SJCRH30 (cell line): ENCODE measurements around the gene LRRFIP2. TPM values are rescaled to one million over a fixed set of nuclear protein-coding genes. Genes with fewer than 3 reads are reported as not detected.
A peak's percentile ranks its signal among the peaks of the same experiment; 100 is the strongest.

Experiments
- DNase-seq, 2 experiments: peaks; one replicate each; pipeline ENCODE4 v3.0.0-alpha.2; 2015 to 2020
- H3K27ac ChIP-seq: fragments of 250-450 bp; sonication (Bioruptor Pico); 2 replicates; pipeline ENCODE4 v1.5.1; 2020; ENCODE audit warnings: mild to moderate bottlenecking, moderate library complexity
- H3K27me3 ChIP-seq: fragments of 250-450 bp; sonication (Bioruptor Pico); 2 replicates; pipeline ENCODE4 v1.5.1; 2020; ENCODE audit warnings: mild to moderate bottlenecking, moderate library complexity
- H3K36me3 ChIP-seq: fragments of 250-450 bp; sonication (Bioruptor Pico); 2 replicates; pipeline ENCODE4 v1.5.1; 2020; ENCODE audit warnings: mild to moderate bottlenecking, moderate library complexity
- H3K4me1 ChIP-seq: fragments of 250-450 bp; sonication (Bioruptor Pico); 2 replicates; pipeline ENCODE4 v1.5.1; 2020; ENCODE audit warnings: mild to moderate bottlenecking, moderate library complexity
- H3K4me3 ChIP-seq: fragments of 250-450 bp; sonication (Bioruptor Pico); 2 replicates; pipeline ENCODE4 v1.5.1; 2020; ENCODE audit warnings: mild to moderate bottlenecking, moderate library complexity
- H3K9me3 ChIP-seq: fragments of 250-450 bp; sonication (Bioruptor Pico); replicated peaks from 2 replicates; pipeline ENCODE4 v1.5.1; 2020; ENCODE audit warnings: mild to moderate bottlenecking, moderate library complexity
- total RNA-seq: library from RNA; depleted of rRNA; stranded (reverse); fragments of >200 nt; shearing (Covaris generic); gene quantifications from 2 replicates; pipeline ENCODE4 v1.2.3, GENCODE V29; 2014

LRRFIP2 gene
- total RNA-seq, 1 experiment from 2014 or later, result 34.5 TPM

- Histone ChIP-seq H3K27ac (no peak overlapping the region), H3K4me1 (peaks cover 2% of the 10 kb centered on the region), H3K4me3 (no peak overlapping the region), H3K27me3 (no peaks in the 10 kb centered on the region), H3K9me3 (no peaks in the 10 kb centered on the region), H3K36me3 (no peaks in the 10 kb centered on the region)
- no peak for DNase-seq
Observed at GRCh38 chr3:37204314-37204713, 29.9 kb upstream of the LRRFIP2 start.

DNA sequence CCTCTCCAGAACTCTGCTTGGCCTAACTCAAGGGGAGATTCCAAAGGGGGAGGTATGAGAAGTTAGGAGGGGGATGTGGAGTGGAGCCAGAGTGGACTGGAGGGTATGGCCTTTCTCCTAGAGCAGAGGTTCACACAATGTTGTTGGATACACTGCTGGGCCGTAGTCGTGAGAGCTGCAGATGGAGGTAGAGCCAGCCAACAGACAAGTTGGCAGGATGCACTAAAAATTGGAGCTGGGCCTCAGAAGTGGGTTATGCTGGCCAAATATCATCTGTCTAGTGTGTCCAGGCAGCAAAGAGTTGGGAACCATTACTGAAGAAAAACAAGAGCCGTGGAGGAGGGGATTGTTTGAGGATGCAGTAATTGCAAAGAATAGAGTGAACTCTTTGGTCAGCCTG lies 27.7 kb upstream of the LRRFIP2 start:
- no peaks in the 10 kb centered on the region for H3K36me3 ChIP-seq
- H3K27ac ChIP-seq, result no peak overlapping the region
- H3K27me3 ChIP-seq, result no peaks in the 10 kb centered on the region
- H3K4me1 ChIP-seq, result peaks cover 19% of the 10 kb centered on the region
- H3K4me3 ChIP-seq, result no peak overlapping the region
- no peak for DNase-seq
- no peaks in the 10 kb centered on the region for H3K9me3 ChIP-seq

DNA sequence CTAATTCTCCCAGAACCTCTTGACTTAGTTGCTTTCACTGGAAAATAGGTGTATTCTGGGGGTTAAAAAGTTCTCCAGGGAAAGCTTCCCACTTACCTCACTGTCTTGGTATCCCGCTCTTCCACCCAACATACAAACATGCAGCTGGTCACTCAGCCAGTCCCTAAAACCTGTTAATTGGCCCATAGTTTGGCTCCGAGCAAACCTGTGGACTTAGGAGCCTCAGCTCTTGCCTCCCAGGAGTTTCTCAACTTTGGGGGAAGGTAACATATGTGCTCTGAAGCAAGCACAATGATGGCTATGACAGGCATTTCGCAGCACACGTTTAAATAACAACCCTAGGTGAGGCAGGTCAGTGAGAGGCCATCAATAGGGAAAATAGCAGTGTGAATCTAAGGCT lies 25.8 kb upstream of the LRRFIP2 start:
- Histone ChIP-seq H3K36me3 (no peaks in the 10 kb centered on the region), H3K4me3 (no peak overlapping the region), H3K27me3 (no peaks in the 10 kb centered on the region), H3K4me1 (peaks cover 25% of the 10 kb centered on the region), H3K9me3 (no peaks in the 10 kb centered on the region), H3K27ac (no peak overlapping the region)
- DNase-seq, result no peak

- Histone ChIP-seq H3K36me3 (no peaks in the 10 kb centered on the region), H3K9me3 (no peaks in the 10 kb centered on the region), H3K4me1 (peaks cover 25% of the 10 kb centered on the region), H3K4me3 (no peak overlapping the region), H3K27ac (peak overlapping the region; percentile 99), H3K27me3 (no peaks in the 10 kb centered on the region)
- DNase-seq, result peak in 1 of 2 experiments; percentile 37
Observed at GRCh38 chr3:37198996-37199395, 24.6 kb upstream of the LRRFIP2 start.

DNA sequence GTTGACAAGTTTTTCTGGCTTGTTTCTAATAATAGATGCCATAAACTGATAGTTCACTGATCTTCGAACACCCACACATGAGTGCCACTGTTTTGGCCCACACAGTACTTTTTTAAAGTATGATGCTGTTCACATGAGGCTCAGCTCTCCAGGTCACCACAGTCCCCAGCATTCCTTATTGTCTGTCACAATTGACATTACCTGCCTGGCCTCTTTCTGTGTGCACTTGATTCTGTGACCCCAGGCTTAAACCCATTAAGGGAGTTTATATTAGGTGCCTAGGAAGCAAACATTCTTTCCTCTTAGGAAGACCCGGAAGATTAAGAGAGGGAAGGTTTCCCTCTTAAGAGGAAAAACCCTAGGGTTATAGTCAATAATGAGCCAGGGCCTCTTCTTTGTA lies 24.2 kb upstream of the LRRFIP2 start:
- Histone ChIP-seq H3K4me3 (no peak overlapping the region), H3K9me3 (no peaks in the 10 kb centered on the region), H3K4me1 (peaks cover 25% of the 10 kb centered on the region), H3K36me3 (no peaks in the 10 kb centered on the region), H3K27ac (peak overlapping the region; percentile 99), H3K27me3 (no peaks in the 10 kb centered on the region)
- no peak for DNase-seq

DNA sequence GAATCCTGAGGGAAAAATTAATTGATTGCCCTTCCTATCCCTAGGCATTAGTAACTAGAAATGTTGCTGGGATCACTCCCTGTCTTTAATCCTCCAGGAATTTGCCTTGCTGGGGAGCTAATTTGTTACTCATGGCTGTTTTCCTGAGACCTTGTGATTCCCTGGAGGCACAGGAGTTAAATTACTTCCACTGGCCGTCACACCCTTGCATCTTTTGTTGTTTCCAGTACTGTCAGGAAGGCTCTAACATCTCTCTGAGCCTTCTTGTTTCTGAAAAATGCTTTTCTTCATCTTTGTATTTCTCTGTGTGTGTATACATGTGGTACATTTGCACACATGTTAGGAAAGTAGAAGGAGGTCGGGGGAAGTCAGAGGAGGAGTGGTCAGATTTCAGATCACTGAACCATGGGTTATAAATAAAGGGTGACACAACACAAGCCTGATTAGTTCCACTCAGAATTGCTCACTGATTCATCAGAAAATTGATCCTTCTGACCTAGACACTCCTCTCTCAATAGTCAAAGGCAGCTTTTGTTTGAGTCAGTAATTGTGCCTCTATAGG lies 23.5 kb upstream of the LRRFIP2 start:
- H3K27ac ChIP-seq, result peak overlapping the region; percentile 99
- H3K4me1 ChIP-seq, result peaks cover 25% of the 10 kb centered on the region
- H3K4me3 ChIP-seq, result no peak overlapping the region
- no peaks in the 10 kb centered on the region for H3K9me3 ChIP-seq
- DNase-seq, result peak; percentile 73 to 90
- no peaks in the 10 kb centered on the region for H3K36me3 ChIP-seq
- H3K27me3 ChIP-seq, result no peaks in the 10 kb centered on the region

DNA sequence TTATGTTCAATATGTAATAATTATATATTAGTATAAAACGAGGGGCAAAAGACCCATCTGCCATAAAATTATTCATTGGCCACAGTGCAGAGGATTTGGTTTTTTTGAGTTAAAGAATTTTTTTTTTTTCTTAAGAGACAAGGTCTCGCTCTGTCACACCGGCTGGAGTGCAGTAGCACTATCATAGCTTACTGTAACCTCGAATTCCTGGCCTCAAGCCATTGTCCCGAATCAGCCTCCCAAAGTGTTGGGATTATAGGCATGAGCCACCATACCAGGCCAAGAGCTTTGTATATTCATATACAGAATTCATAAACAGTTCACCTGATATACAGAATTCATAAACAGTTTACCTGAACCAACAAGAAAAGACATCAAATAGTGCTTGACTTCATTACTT lies 20.2 kb upstream of the LRRFIP2 start:
- Histone ChIP-seq H3K36me3 (no peaks in the 10 kb centered on the region), H3K4me1 (peaks cover 25% of the 10 kb centered on the region), H3K9me3 (no peaks in the 10 kb centered on the region), H3K27me3 (no peaks in the 10 kb centered on the region), H3K27ac (no peak overlapping the region), H3K4me3 (no peak overlapping the region)
- DNase-seq, result no peak

DNA sequence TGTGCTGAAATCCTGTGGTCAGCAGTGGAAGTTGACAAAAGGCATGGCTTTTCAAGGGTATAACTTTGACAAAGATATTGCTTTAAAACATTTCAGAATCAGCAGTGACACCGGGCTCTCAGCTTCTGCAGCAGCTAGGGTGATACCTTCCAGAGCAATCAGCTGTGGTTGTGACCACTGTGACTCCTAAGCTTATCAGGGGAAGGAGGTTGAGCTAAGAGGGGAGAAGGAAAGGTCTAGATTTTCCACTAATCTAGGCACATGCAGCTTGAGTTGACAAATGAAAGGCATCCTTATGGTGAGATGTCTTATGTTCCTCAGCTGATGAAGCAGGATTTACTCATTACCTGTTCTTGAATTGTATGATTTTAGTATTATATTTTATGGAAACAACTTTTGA lies 16.3 kb upstream of the LRRFIP2 start:
- H3K27ac ChIP-seq, result no peak overlapping the region
- H3K27me3 ChIP-seq, result no peaks in the 10 kb centered on the region
- no peaks in the 10 kb centered on the region for H3K36me3 ChIP-seq
- no peak overlapping the region for H3K4me3 ChIP-seq
- no peak for DNase-seq
- no peaks in the 10 kb centered on the region for H3K4me1 ChIP-seq
- no peaks in the 10 kb centered on the region for H3K9me3 ChIP-seq

GRCh38 chr3:37189109-37189508 lies 14.7 kb upstream of the LRRFIP2 start:
- Histone ChIP-seq H3K4me1 (no peaks in the 10 kb centered on the region), H3K9me3 (no peaks in the 10 kb centered on the region), H3K4me3 (no peak overlapping the region), H3K36me3 (no peaks in the 10 kb centered on the region), H3K27ac (no peak overlapping the region), H3K27me3 (no peaks in the 10 kb centered on the region)
- DNase-seq, result no peak

- no peaks in the 10 kb centered on the region for H3K9me3 ChIP-seq
- H3K27ac ChIP-seq, result no peak overlapping the region
- H3K36me3 ChIP-seq, result no peaks in the 10 kb centered on the region
- no peak overlapping the region for H3K4me3 ChIP-seq
- DNase-seq, result no peak
- no peaks in the 10 kb centered on the region for H3K4me1 ChIP-seq
- H3K27me3 ChIP-seq, result no peaks in the 10 kb centered on the region
Observed at GRCh38 chr3:37183976-37184375, 9.6 kb upstream of the LRRFIP2 start.

GRCh38 chr3:37183375-37183831 lies 9.0 kb upstream of the LRRFIP2 start:
- no peak overlapping the region for H3K4me3 ChIP-seq
- no peaks in the 10 kb centered on the region for H3K9me3 ChIP-seq
- no peaks in the 10 kb centered on the region for H3K36me3 ChIP-seq
- no peak overlapping the region for H3K27ac ChIP-seq
- no peak for DNase-seq
- no peaks in the 10 kb centered on the region for H3K27me3 ChIP-seq
- H3K4me1 ChIP-seq, result no peaks in the 10 kb centered on the region

GRCh38 chr3:37182816-37183215 lies 8.4 kb upstream of the LRRFIP2 start:
- Histone ChIP-seq H3K4me1 (no peaks in the 10 kb centered on the region), H3K36me3 (no peaks in the 10 kb centered on the region), H3K4me3 (no peak overlapping the region), H3K27me3 (no peaks in the 10 kb centered on the region), H3K27ac (no peak overlapping the region), H3K9me3 (no peaks in the 10 kb centered on the region)
- no peak for DNase-seq

DNA sequence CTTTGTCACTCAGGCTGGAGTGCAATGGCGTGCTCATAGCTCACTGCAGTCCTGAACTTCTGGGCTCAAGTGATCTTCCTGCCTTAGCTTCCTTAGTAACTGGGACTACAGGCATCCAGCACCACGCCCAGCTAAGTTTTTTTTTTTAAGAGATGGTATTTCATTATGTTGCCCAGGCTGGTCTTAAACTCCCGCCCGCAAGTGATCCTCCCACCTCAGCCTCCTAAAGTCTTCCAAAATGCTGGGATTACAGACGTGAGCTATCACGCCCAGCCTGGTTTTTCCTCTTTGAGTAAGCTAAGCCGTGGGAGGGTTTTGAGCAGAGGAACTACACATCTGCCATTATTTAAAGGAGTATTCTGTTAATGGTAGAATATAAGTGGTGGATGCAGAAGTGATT lies 7.4 kb upstream of the LRRFIP2 start:
- no peaks in the 10 kb centered on the region for H3K36me3 ChIP-seq
- H3K27me3 ChIP-seq, result no peaks in the 10 kb centered on the region
- no peaks in the 10 kb centered on the region for H3K4me1 ChIP-seq
- no peak overlapping the region for H3K27ac ChIP-seq
- H3K9me3 ChIP-seq, result no peaks in the 10 kb centered on the region
- no peak overlapping the region for H3K4me3 ChIP-seq
- DNase-seq, result no peak

DNA sequence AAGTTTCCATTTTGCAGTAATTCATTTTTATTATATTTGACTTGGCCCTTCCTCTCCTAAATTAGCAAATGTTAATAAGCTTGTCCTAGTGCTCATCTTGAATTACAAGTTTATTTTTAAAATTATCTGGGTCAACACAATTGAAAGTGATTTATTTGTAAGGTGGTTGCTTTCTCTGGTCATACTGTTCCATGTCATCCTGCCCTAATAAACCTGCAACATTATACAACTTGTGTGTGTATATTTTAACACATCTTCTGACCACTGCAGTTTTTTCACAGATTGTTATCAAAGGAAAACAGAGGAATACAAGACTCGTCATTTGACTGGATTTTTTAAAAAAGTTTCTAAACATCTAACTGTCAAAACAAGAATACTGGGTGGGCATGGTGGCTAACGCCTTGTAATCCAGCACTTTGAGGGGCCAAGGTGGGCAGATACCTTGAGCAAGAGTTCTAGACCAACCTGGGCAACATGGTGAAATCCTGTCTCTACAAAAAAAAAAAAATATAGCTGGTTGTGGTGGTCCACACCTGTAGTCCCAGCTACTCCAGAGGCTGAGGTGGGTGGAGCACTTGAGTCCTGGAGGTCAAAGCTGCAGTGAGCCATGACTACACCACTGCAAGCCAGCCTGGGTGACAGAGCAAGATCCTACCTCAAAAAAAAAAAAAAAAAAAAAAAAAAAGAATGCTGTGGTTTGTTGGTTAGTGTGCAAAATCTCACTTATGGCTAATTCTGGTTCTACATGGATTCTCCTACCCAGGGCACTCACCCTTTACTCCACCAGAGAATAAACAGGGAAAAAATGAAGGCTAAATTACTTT lies 5.0 kb upstream of the LRRFIP2 start:
- no peaks in the 10 kb centered on the region for H3K36me3 ChIP-seq
- H3K9me3 ChIP-seq, result no peaks in the 10 kb centered on the region
- H3K27ac ChIP-seq, result no peak overlapping the region
- no peak overlapping the region for H3K4me3 ChIP-seq
- no peak for DNase-seq
- no peaks in the 10 kb centered on the region for H3K4me1 ChIP-seq
- H3K27me3 ChIP-seq, result no peaks in the 10 kb centered on the region

GRCh38 chr3:37173806-37174205 lies 576 bp downstream of the LRRFIP2 start:
- Histone ChIP-seq H3K36me3 (peaks cover 5% of the 10 kb centered on the region; the same call in 1 of the 2 replicates), H3K4me1 (no peaks in the 10 kb centered on the region), H3K4me3 (no peak overlapping the region), H3K27me3 (no peaks in the 10 kb centered on the region), H3K9me3 (no peaks in the 10 kb centered on the region), H3K27ac (no peak overlapping the region)
- DNase-seq, result no peak

GRCh38 chr3:37171144-37171543 lies 3.2 kb downstream of the LRRFIP2 start:
- H3K4me3 ChIP-seq, result no peak overlapping the region
- peaks cover 5% of the 10 kb centered on the region; the same call in 1 of the 2 replicates for H3K36me3 ChIP-seq
- no peak for DNase-seq
- no peak overlapping the region for H3K27ac ChIP-seq
- H3K27me3 ChIP-seq, result no peaks in the 10 kb centered on the region
- H3K9me3 ChIP-seq, result no peaks in the 10 kb centered on the region
- H3K4me1 ChIP-seq, result no peaks in the 10 kb centered on the region
